Suprapubic skin (tissue), 3 donors: ENCODE results near the gene ZNF423.

ENCODE experiments used
- CTCF ChIP-seq, 2 donors: fragments of 200-600 bp in 1 of 2; fragments of 450-650 bp in 1 of 2; sonication (generic) in 1 of 2; IDR thresholded peaks; one replicate each; pipeline ENCODE4 v1.5.1; 2016 to 2019; ENCODE audit warnings: antibody characterized with exemption in 2 of 2, mild to moderate bottlenecking in 1 of 2, moderate library complexity in 1 of 2
- POLR2A ChIP-seq, 2 donors: fragments of 450-650 bp; IDR thresholded peaks; one replicate each; pipeline ENCODE4 v1.6.1; 2017; ENCODE audit warnings: antibody characterized with exemption in 2 of 2, mild to moderate bottlenecking in 2 of 2, moderate library complexity in 2 of 2

GRCh38 chr16:49491106-49491670 is 364.7 kb downstream of the ZNF423 start:
- no peak for TF ChIP-seq CTCF (IDR thresholded peaks at IDR 0.05)
- no peak for TF ChIP-seq POLR2A (IDR thresholded peaks at IDR 0.05)
